K562 (cell line): ENCODE results near the gene WDR18. TPM values are rescaled to one million over a fixed set of nuclear protein-coding genes. Genes with fewer than 3 reads are reported as not detected.

Experiments
- DPF2 ChIP-seq: fragments of 450-650 bp; IDR thresholded peaks from 2 replicates; pipeline ENCODE4 v1.6.1; 2016
- ELF1 ChIP-seq: fragments of 200-800 bp; sonication (Bioruptor generic); IDR thresholded peaks from 2 replicates; pipeline ENCODE4 v1.6.1; 2016; ENCODE audit warnings: missing genetic modification characterization, missing compliant biosample characterization
- GABPB2 ChIP-seq: fragments of 250-450 bp; sonication (Bioruptor Pico); conservative IDR thresholded peaks from 2 replicates; pipeline ENCODE4 v1.5.1; 2021; ENCODE audit warnings: mild to moderate bottlenecking
- HMG20B ChIP-seq: fragments of 250-450 bp; sonication (Bioruptor Pico); IDR thresholded peaks from 2 replicates; pipeline ENCODE4 v1.5.0; 2021; ENCODE audit warnings: mild to moderate bottlenecking
- MEF2A ChIP-seq: IDR thresholded peaks from 2 replicates; pipeline ENCODE4 v1.6.1; 2011; ENCODE audit warnings: low read depth, mild to moderate bottlenecking, low read length, moderate library complexity; ENCODE audit not compliant: control insufficient read depth
- POLR2AphosphoS5 ChIP-seq: IDR thresholded peaks from 2 replicates; pipeline ENCODE4 v1.6.1; 2011; ENCODE audit warnings: mild to moderate bottlenecking, low read depth, low read length, moderate library complexity; ENCODE audit not compliant: control insufficient read depth, insufficient read depth
- PRMT5 ChIP-seq: sonication (generic); formaldehyde crosslinking; IDR thresholded peaks from 2 replicates; pipeline ENCODE4 v1.5.0; 2020; ENCODE audit warnings: missing genetic modification reagents
- RNF2 ChIP-seq: sonication (generic); IDR thresholded peaks from 2 replicates; pipeline ENCODE4 v1.6.1; 2016
- SP2 ChIP-seq: IDR thresholded peaks from 2 replicates; pipeline ENCODE4 v1.6.1; 2011; ENCODE audit warnings: mild to moderate bottlenecking, low read depth, low read length, moderate library complexity; ENCODE audit not compliant: poor library complexity, severe bottlenecking; ENCODE audit errors: extremely low read depth
- SRSF1 ChIP-seq: fragments of 200-400 bp; formaldehyde crosslinking; IDR thresholded peaks from 2 replicates; pipeline ENCODE4 v1.6.1; 2017; ENCODE audit warnings: mild to moderate bottlenecking, low read depth, low read length, moderate library complexity
- SRSF9 ChIP-seq: fragments of 200-400 bp; formaldehyde crosslinking; IDR thresholded peaks from 2 replicates; pipeline ENCODE4 v1.6.1; 2017; ENCODE audit warnings: low read depth, low read length, borderline replicate concordance
- STAT5B ChIP-seq: fragments of 250-450 bp; sonication (Bioruptor Pico); IDR thresholded peaks from 2 replicates; pipeline ENCODE4 v1.8.0; 2021; ENCODE audit warnings: mild to moderate bottlenecking, inconsistent platforms
- TCF7 ChIP-seq: sonication (generic); IDR thresholded peaks from 2 replicates; pipeline ENCODE4 v1.6.1; 2016; ENCODE audit warnings: antibody characterized with exemption, borderline replicate concordance
- ZBTB7A ChIP-seq: IDR thresholded peaks from 2 replicates; pipeline ENCODE4 v1.6.1; 2011; ENCODE audit warnings: low read depth, mild to moderate bottlenecking, low read length, moderate library complexity, borderline replicate concordance; ENCODE audit not compliant: control insufficient read depth
- ZBTB8A ChIP-seq: fragments of 450-650 bp; IDR thresholded peaks from 2 replicates; pipeline ENCODE4 v1.6.1; 2018; ENCODE audit warnings: mild to moderate bottlenecking, moderate library complexity; ENCODE audit not compliant: partially characterized antibody
- ZNF431 ChIP-seq: sonication (generic); formaldehyde crosslinking; IDR thresholded peaks from 2 replicates; pipeline ENCODE4 v1.8.0; 2022; ENCODE audit warnings: mild to moderate bottlenecking, missing genetic modification reagents
- ZNF766 ChIP-seq: fragments of 200-800 bp; sonication (Bioruptor generic); conservative IDR thresholded peaks from 2 replicates; pipeline ENCODE4 v1.6.1; 2016; ENCODE audit warnings: missing genetic modification characterization, missing compliant biosample characterization
- polyA plus RNA-seq, 8 experiments: library from polyadenylated mRNA; depleted of rRNA in 4 of 8; stranded (reverse) in 5 of 8; unstranded in 3 of 8; fragments of >200 nt; fragmentation: Nextera tagmentation in 2 of 8; fragmentation: Illumina TruSeq in 1 of 8; extraction: Ambion mirVana in 2 of 8; extraction: Trizol in 1 of 8; gene quantifications; 2 replicates each; pipeline versions ENCODE4 v1.2.1 to v1.2.3, GENCODE V29; 2011 to 2014; ENCODE audit warnings: inconsistent platforms in 1 of 8, missing spikeins in 1 of 8
- total RNA-seq, 7 experiments: library from RNA; depleted of rRNA in 6 of 7; stranded (reverse); fragments of >200 nt in 6 of 7; fragmentation: Illumina TruSeq in 2 of 7; extraction: Trizol in 2 of 7; gene quantifications; 2 replicates each; pipeline versions ENCODE4 v1.2.1 to v1.2.3, GENCODE V29; 2011 to 2021; ENCODE audit warnings: low replicate concordance in 1 of 7
- TF ChIP-seq, protein P1 (sequence below): IDR thresholded peaks from 3 replicates; pipeline ENCODE4 v1.6.1; 2011; ENCODE audit warnings: borderline replicate concordance, mild to moderate bottlenecking, moderate library complexity; ENCODE audit not compliant: insufficient read length; ENCODE audit errors: extremely low read depth
- TF ChIP-seq, protein P2 (sequence below): fragments of 250-450 bp; sonication (Bioruptor Pico); IDR thresholded peaks from 2 replicates; pipeline ENCODE4 v1.4.0; 2020; ENCODE audit warnings: mild to moderate bottlenecking, moderate library complexity
- TF ChIP-seq, protein P3 (sequence below): sonication (generic); formaldehyde crosslinking; IDR thresholded peaks from 2 replicates; pipeline ENCODE4 v1.8.1; 2023; ENCODE audit warnings: mild to moderate bottlenecking, missing genetic modification reagents
- TF ChIP-seq, protein P4 (sequence below): fragments of 250-450 bp; sonication (Bioruptor Pico); IDR thresholded peaks from 2 replicates; pipeline ENCODE4 v1.8.0; 2022; ENCODE audit warnings: moderate library complexity, mild to moderate bottlenecking, inconsistent platforms

Gene WDR18
- total and polyA plus RNA-seq, 9 of the 15 experiments (the other 6 are each of a cell fraction or from before 2014, with no cell fraction given), result 0.65 to 181 (median 30.1) TPM

DNA sequence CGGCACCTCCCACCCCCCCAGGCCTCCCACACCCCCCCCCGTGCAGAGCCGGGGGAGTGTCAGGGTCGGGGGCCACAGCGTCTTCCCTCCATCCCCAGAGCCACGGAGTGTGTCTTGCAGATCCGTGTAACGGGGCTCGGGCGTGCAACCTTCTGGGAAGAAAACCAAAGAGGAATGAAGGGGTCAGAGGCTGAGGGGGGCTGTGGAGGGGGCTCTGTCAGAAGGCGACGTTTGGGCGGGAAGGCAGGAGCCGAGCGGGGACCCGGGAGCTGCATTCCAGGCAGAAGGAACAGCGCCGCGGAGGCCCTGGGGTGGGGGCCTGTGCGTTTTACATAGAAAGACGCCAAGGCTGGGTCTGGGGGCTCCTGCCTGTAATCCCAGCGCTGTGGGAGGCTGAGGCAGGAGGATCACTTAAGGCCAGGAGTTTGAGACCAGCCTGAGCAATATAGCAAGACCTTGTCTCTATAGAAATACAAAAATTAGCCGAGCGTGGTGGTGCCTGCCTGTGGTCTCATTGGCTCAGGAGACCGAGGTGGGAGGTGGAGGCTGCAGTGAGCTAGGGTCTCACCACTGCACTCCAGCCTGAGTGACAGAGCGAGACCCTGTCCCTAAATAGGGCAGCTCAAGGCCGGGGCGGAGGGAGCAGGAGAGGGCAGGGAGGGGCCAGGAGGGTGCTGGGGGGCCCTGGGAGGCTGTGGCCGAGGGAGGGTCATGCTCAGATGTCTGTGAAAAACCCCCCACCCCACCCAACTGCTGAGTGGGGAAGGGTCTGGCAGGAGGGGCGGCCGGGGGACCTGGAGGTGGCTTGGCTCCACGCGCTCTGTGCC lies 30.5 kb upstream of the WDR18 start (continued):
- no peak for TF ChIP-seq TCF7
- 0 out of 2 replicates have a peak, but pooled peaks have one; percentile 10 for TF ChIP-seq RNF2
- no peak for TF ChIP-seq DPF2
- TF ChIP-seq ZBTB8A, result no peak
- no peak for TF ChIP-seq STAT5B (CRISPR knock-in tag)
- TF ChIP-seq, protein P1, sequence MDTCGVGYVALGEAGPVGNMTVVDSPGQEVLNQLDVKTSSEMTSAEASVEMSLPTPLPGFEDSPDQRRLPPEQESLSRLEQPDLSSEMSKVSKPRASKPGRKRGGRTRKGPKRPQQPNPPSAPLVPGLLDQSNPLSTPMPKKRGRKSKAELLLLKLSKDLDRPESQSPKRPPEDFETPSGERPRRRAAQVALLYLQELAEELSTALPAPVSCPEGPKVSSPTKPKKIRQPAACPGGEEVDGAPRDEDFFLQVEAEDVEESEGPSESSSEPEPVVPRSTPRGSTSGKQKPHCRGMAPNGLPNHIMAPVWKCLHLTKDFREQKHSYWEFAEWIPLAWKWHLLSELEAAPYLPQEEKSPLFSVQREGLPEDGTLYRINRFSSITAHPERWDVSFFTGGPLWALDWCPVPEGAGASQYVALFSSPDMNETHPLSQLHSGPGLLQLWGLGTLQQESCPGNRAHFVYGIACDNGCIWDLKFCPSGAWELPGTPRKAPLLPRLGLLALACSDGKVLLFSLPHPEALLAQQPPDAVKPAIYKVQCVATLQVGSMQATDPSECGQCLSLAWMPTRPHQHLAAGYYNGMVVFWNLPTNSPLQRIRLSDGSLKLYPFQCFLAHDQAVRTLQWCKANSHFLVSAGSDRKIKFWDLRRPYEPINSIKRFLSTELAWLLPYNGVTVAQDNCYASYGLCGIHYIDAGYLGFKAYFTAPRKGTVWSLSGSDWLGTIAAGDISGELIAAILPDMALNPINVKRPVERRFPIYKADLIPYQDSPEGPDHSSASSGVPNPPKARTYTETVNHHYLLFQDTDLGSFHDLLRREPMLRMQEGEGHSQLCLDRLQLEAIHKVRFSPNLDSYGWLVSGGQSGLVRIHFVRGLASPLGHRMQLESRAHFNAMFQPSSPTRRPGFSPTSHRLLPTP, result no peak
- no peak for TF ChIP-seq SP2
- TF ChIP-seq POLR2AphosphoS5, result no peak
- no peak for TF ChIP-seq GABPB2 (CRISPR knock-in tag)
- TF ChIP-seq, protein P2, sequence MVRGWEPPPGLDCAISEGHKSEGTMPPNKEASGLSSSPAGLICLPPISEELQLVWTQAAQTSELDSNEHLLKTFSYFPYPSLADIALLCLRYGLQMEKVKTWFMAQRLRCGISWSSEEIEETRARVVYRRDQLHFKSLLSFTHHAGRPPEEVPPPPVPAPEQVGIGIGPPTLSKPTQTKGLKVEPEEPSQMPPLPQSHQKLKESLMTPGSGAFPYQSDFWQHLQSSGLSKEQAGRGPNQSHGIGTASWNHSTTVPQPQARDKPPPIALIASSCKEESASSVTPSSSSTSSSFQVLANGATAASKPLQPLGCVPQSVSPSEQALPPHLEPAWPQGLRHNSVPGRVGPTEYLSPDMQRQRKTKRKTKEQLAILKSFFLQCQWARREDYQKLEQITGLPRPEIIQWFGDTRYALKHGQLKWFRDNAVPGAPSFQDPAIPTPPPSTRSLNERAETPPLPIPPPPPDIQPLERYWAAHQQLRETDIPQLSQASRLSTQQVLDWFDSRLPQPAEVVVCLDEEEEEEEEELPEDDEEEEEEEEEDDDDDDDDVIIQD (CRISPR knock-in tag), result no peak
- no peak; the same call in 1 of the 2 replicates for TF ChIP-seq ZNF431 (CRISPR knock-in tag)
- TF ChIP-seq HMG20B (CRISPR knock-in tag), result no peak
- no peak for TF ChIP-seq SRSF1
- TF ChIP-seq, protein P3, sequence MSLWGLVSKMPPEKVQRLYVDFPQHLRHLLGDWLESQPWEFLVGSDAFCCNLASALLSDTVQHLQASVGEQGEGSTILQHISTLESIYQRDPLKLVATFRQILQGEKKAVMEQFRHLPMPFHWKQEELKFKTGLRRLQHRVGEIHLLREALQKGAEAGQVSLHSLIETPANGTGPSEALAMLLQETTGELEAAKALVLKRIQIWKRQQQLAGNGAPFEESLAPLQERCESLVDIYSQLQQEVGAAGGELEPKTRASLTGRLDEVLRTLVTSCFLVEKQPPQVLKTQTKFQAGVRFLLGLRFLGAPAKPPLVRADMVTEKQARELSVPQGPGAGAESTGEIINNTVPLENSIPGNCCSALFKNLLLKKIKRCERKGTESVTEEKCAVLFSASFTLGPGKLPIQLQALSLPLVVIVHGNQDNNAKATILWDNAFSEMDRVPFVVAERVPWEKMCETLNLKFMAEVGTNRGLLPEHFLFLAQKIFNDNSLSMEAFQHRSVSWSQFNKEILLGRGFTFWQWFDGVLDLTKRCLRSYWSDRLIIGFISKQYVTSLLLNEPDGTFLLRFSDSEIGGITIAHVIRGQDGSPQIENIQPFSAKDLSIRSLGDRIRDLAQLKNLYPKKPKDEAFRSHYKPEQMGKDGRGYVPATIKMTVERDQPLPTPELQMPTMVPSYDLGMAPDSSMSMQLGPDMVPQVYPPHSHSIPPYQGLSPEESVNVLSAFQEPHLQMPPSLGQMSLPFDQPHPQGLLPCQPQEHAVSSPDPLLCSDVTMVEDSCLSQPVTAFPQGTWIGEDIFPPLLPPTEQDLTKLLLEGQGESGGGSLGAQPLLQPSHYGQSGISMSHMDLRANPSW (CRISPR knock-in tag), result no peak
- TF ChIP-seq, protein P4, sequence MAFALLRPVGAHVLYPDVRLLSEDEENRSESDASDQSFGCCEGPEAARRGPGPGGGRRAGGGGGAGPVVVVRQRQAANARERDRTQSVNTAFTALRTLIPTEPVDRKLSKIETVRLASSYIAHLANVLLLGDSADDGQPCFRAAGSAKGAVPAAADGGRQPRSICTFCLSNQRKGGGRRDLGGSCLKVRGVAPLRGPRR (CRISPR knock-in tag), result no peak
- TF ChIP-seq MEF2A, result no peak
- no peak for TF ChIP-seq ELF1 (tag)
- no peak for TF ChIP-seq SRSF9
- peak; percentile 3 for TF ChIP-seq ZBTB7A
- no peak for TF ChIP-seq ZNF766 (CRISPR knock-in tag)
- TF ChIP-seq PRMT5 (CRISPR knock-in tag), result no peak
